Natural killer cell (primary cell): ENCODE data around the gene LYRM4. TPM values are rescaled to one million over a fixed set of nuclear protein-coding genes. Genes with fewer than 3 reads are reported as not detected.

Experiments
- ATAC-seq, 3 donors: fragments of 150-1000 bp in 2 of 3; fragments of 200-7000 bp in 1 of 3; cut with Tn5 transposase; 1 replicate in 1 of 3; 2 replicates in 2 of 3; pipeline ENCODE4 v1.10.0; 2021; ENCODE audit warnings: mild to moderate bottlenecking in 2 of 3, moderate library complexity in 2 of 3
- DNase-seq, 2 donors: peaks; one replicate each; pipeline versions ENCODE4 v3.0.0 to v3.0.0-alpha.2; 2013 to 2021; ENCODE audit warnings: mixed read lengths in 1 of 2
- H3K27ac ChIP-seq: one replicate; pipeline ENCODE4 v1.5.1; 2013; ENCODE audit warnings: mild to moderate bottlenecking, low read length
- H3K27me3 ChIP-seq: one replicate; pipeline ENCODE4 v1.6.1; 2013; ENCODE audit warnings: low read length; ENCODE audit not compliant: control insufficient read depth, insufficient read depth
- H3K36me3 ChIP-seq: one replicate; pipeline ENCODE4 v1.6.1; 2013; ENCODE audit warnings: low read length; ENCODE audit not compliant: control insufficient read depth, insufficient read depth
- H3K4me1 ChIP-seq: one replicate; pipeline ENCODE4 v1.6.1; 2013; ENCODE audit warnings: low read length; ENCODE audit not compliant: control insufficient read depth, insufficient read depth
- H3K4me3 ChIP-seq: one replicate; pipeline ENCODE4 v1.5.1; 2013; ENCODE audit warnings: low read length
- H3K9me3 ChIP-seq: one replicate; pipeline ENCODE4 v1.6.1; 2013; ENCODE audit warnings: low read length; ENCODE audit not compliant: control insufficient read depth, insufficient read depth
- H3K27ac Mint-ChIP-seq, 2 donors: one replicate each; pipeline ENCODE4 v1.8.0; 2022; ENCODE audit warnings: mild to moderate bottlenecking in 2 of 2, mixed read lengths in 2 of 2, moderate library complexity in 1 of 2
- H3K27me3 Mint-ChIP-seq, 2 donors: one replicate each; pipeline ENCODE4 v1.8.0; 2022; ENCODE audit warnings: low read depth in 2 of 2, mixed read lengths in 2 of 2
- H3K36me3 Mint-ChIP-seq: one replicate; pipeline ENCODE4 v1.8.0; 2022; ENCODE audit warnings: mixed read lengths
- H3K4me1 Mint-ChIP-seq, 2 donors: one replicate each; pipeline ENCODE4 v1.8.0; 2022; ENCODE audit warnings: mixed read lengths in 2 of 2
- H3K4me3 Mint-ChIP-seq: one replicate; pipeline ENCODE4 v1.8.0; 2022; ENCODE audit warnings: mild to moderate bottlenecking, moderate library complexity, mixed read lengths
- H3K9me3 Mint-ChIP-seq, 2 donors: one replicate each; pipeline ENCODE4 v1.8.0; 2022; ENCODE audit warnings: mixed read lengths in 2 of 2
- CTCF ChIP-seq: fragments of 200-600 bp; IDR thresholded peaks from one replicate; pipeline ENCODE4 v1.8.0; 2022; ENCODE audit warnings: antibody characterized with exemption
- WGBS: methylation state at CpG from one replicate; pipeline ENCODE4 v1.1.7; 2013; ENCODE audit warnings: missing lambda C conversion rate; ENCODE audit not compliant: insufficient coverage; 5-methylcytosine and 5-hydroxymethylcytosine counted together
- intact Hi-C: fragments of 100-400 bp; cut with micrococcal nuclease; formaldehyde crosslinking; loops from one replicate; pipeline ENCODE4 v1.14.2; 2022
- total RNA-seq, 4 donors: library from RNA; stranded (reverse); fragments of 120-200 nt in 1 of 4; gene quantifications; one replicate each; pipeline versions ENCODE4 v1.2.3 to v1.2.4, GENCODE V29; 2013 to 2022

Gene LYRM4
- total RNA-seq, 3 donors from 2014 or later (not counting 1 experiment from before 2014, with no cell fraction given), result 9.1 to 11.4 (median 11.1) TPM

GRCh38 chr6:5150551-5151075 is 110.1 kb downstream of the LYRM4 start:
- Histone ChIP-seq H3K9me3 (no peaks in the 10 kb centered on the region), H3K36me3 (no peaks in the 10 kb centered on the region), H3K4me3 (no peak overlapping the region), H3K27me3 (no peaks in the 10 kb centered on the region), H3K4me1 (no peaks in the 10 kb centered on the region), H3K27ac (no peak overlapping the region)
- H3K27ac Mint-ChIP-seq, result no peak overlapping the region
- ATAC-seq (no peak), DNase-seq (no peak)
- TF ChIP-seq CTCF, result no peak
- H3K9me3 Mint-ChIP-seq, result no peaks in the 10 kb centered on the region
- H3K36me3 Mint-ChIP-seq, result no peaks in the 10 kb centered on the region
- no peaks in the 10 kb centered on the region for H3K27me3 Mint-ChIP-seq
- H3K4me3 Mint-ChIP-seq, result no peak overlapping the region
- WGBS, result 96% methylated on average over 3 of the region's 3 CpGs
- intact Hi-C loops, result no loop called here
- H3K4me1 Mint-ChIP-seq, result no peaks in the 10 kb centered on the region

GRCh38 chr6:5149891-5150290 is 110.9 kb downstream of the LYRM4 start:
- Mint-ChIP-seq H3K27ac (no peak overlapping the region), H3K4me3 (no peak overlapping the region), H3K9me3 (no peaks in the 10 kb centered on the region), H3K36me3 (no peaks in the 10 kb centered on the region), H3K27me3 (no peaks in the 10 kb centered on the region), H3K4me1 (no peaks in the 10 kb centered on the region)
- H3K27ac ChIP-seq, result no peak overlapping the region
- H3K4me1 ChIP-seq, result no peaks in the 10 kb centered on the region
- H3K27me3 ChIP-seq, result no peaks in the 10 kb centered on the region
- H3K36me3 ChIP-seq, result no peaks in the 10 kb centered on the region
- ATAC-seq (no peak), DNase-seq (no peak)
- TF ChIP-seq CTCF, result no peak
- 97% methylated on average over 6 of the region's 6 CpGs for WGBS
- H3K4me3 ChIP-seq, result no peak overlapping the region
- no peaks in the 10 kb centered on the region for H3K9me3 ChIP-seq
- intact Hi-C loops, result no loop called here

- intact Hi-C loops, result no loop called here
- no peaks in the 10 kb centered on the region for H3K4me1 Mint-ChIP-seq
- Histone ChIP-seq H3K4me3 (no peak overlapping the region), H3K9me3 (no peaks in the 10 kb centered on the region), H3K27ac (no peak overlapping the region), H3K27me3 (no peaks in the 10 kb centered on the region), H3K36me3 (no peaks in the 10 kb centered on the region), H3K4me1 (no peaks in the 10 kb centered on the region)
- no peaks in the 10 kb centered on the region for H3K27me3 Mint-ChIP-seq
- no peak for ATAC-seq
- H3K36me3 Mint-ChIP-seq, result no peaks in the 10 kb centered on the region
- 88% methylated on average over 5 of the region's 6 CpGs for WGBS
- TF ChIP-seq CTCF, result no peak
- H3K9me3 Mint-ChIP-seq, result no peaks in the 10 kb centered on the region
- no peak overlapping the region for H3K4me3 Mint-ChIP-seq
- DNase-seq, result no peak
- H3K27ac Mint-ChIP-seq, result no peak overlapping the region
These were observed 111.5 kb downstream of the LYRM4 start for GRCh38 chr6:5149159-5149704.

- Histone ChIP-seq H3K9me3 (no peaks in the 10 kb centered on the region), H3K4me3 (no peak overlapping the region), H3K27me3 (no peaks in the 10 kb centered on the region), H3K36me3 (no peaks in the 10 kb centered on the region), H3K4me1 (no peaks in the 10 kb centered on the region), H3K27ac (no peak overlapping the region)
- H3K4me3 Mint-ChIP-seq, result no peak overlapping the region
- 74% methylated on average over 4 of the region's 4 CpGs for WGBS
- H3K27me3 Mint-ChIP-seq, result no peaks in the 10 kb centered on the region
- no peaks in the 10 kb centered on the region for H3K9me3 Mint-ChIP-seq
- intact Hi-C loops, result no loop called here
- no peaks in the 10 kb centered on the region for H3K36me3 Mint-ChIP-seq
- DNase-seq, result no peak
- H3K4me1 Mint-ChIP-seq, result no peaks in the 10 kb centered on the region
- TF ChIP-seq CTCF, result no peak
- no peak overlapping the region for H3K27ac Mint-ChIP-seq
- ATAC-seq, result no peak
These were observed 114.4 kb downstream of the LYRM4 start for GRCh38 chr6:5146398-5146797.
